Fibroblast of lung (primary cell): ENCODE measurements around the gene CCDC171. TPM values are rescaled to one million over a fixed set of nuclear protein-coding genes. Genes with fewer than 3 reads are reported as not detected.

Source experiments
- DNase-seq, 2 donors: peaks; one replicate each; pipeline versions ENCODE4 v3.0.0 to v3.0.0-alpha.2; 2010; ENCODE audit warnings: low read depth in 2 of 2
- H2AFZ ChIP-seq: 2 replicates; pipeline ENCODE4 v1.5.1; 2012; ENCODE audit warnings: low read length, control low read depth, inconsistent platforms
- H3K27ac ChIP-seq: 2 replicates; pipeline ENCODE4 v1.5.1; 2011; ENCODE audit warnings: low read length, control low read depth; ENCODE audit not compliant: insufficient read depth
- H3K27me3 ChIP-seq: 2 replicates; pipeline ENCODE4 v1.5.1; 2011; ENCODE audit warnings: mild to moderate bottlenecking, low read length; ENCODE audit not compliant: control insufficient read depth, insufficient read depth
- H3K36me3 ChIP-seq: 2 replicates; pipeline ENCODE4 v1.5.1; 2011; ENCODE audit warnings: low read length; ENCODE audit not compliant: control insufficient read depth, insufficient read depth
- H3K4me1 ChIP-seq: 2 replicates; pipeline ENCODE4 v1.5.1; 2011; ENCODE audit warnings: low read length; ENCODE audit not compliant: control insufficient read depth, insufficient read depth; ENCODE audit errors: extremely low read depth
- H3K4me2 ChIP-seq: 2 replicates; pipeline ENCODE4 v1.5.1; 2011; ENCODE audit warnings: low read length, control low read depth; ENCODE audit not compliant: insufficient read depth; ENCODE audit errors: extremely low read depth
- H3K4me3 ChIP-seq, 4 experiments: fragments of 200-600 bp in 1 of 4; sonication (generic) in 1 of 4; replicated peaks in 1 of 4; 2 replicates each; pipeline ENCODE4 v1.5.1; 2011 to 2016; ENCODE audit warnings: low read length in 4 of 4, low read depth in 3 of 4, mild to moderate bottlenecking in 3 of 4, control low read depth in 2 of 4, inconsistent platforms in 1 of 4, mixed read lengths in 1 of 4; ENCODE audit not compliant: insufficient read depth in 1 of 4; ENCODE audit errors: control extremely low read depth in 1 of 4
- H3K79me2 ChIP-seq: 2 replicates; pipeline ENCODE4 v1.5.1; 2012; ENCODE audit warnings: mild to moderate bottlenecking, low read length, inconsistent platforms; ENCODE audit not compliant: control insufficient read depth, insufficient read depth
- H3K9ac ChIP-seq: 2 replicates; pipeline ENCODE4 v1.5.1; 2011; ENCODE audit warnings: mild to moderate bottlenecking, low read length, control low read depth; ENCODE audit not compliant: insufficient read depth
- H3K9me3 ChIP-seq: 2 replicates; pipeline ENCODE4 v1.5.1; 2012; ENCODE audit warnings: low read depth, low read length; ENCODE audit not compliant: control insufficient read depth, insufficient read depth
- H4K20me1 ChIP-seq: 2 replicates; pipeline ENCODE4 v1.5.1; 2011; ENCODE audit warnings: low read length; ENCODE audit not compliant: control insufficient read depth, insufficient read depth; ENCODE audit errors: extremely low read depth
- CTCF ChIP-seq, 2 donors: IDR thresholded peaks in 1 of 2; conservative IDR thresholded peaks in 1 of 2; 1 replicate in 1 of 2; 2 replicates in 1 of 2; pipeline ENCODE4 v1.5.1; 2011 to 2012; ENCODE audit warnings: low read length in 2 of 2, control low read depth in 1 of 2, inconsistent platforms in 1 of 2, low read depth in 1 of 2, mild to moderate bottlenecking in 1 of 2
- EZH2 ChIP-seq: IDR thresholded peaks from 2 replicates; pipeline ENCODE4 v1.5.1; 2012; ENCODE audit warnings: low read length, control low read depth, mild to moderate bottlenecking; ENCODE audit errors: missing control alignments
- polyA plus RNA-seq, 2 donors: library from polyadenylated mRNA; depleted of rRNA in 1 of 2; stranded (reverse) in 1 of 2; unstranded in 1 of 2; fragments of >200 nt; gene quantifications; 2 replicates each; pipeline ENCODE4 v1.2.1, GENCODE V29; 2011 to 2012; ENCODE audit warnings: missing spikeins in 1 of 2
- total RNA-seq: library from RNA; depleted of rRNA; stranded (reverse); fragments of >200 nt; gene quantifications from 2 replicates; pipeline ENCODE4 v1.2.1, GENCODE V29; 2014

The CCDC171 gene
- total and polyA plus RNA-seq, 2 donors (not counting 1 experiment from before 2014, with no cell fraction given) = 0.62 to 4.8 TPM

- no peaks in the 10 kb centered on the region for H3K9me3 ChIP-seq
- no peak overlapping the region for H3K9ac ChIP-seq
- no peak overlapping the region for H3K27ac ChIP-seq
- H4K20me1 ChIP-seq = no peaks in the 10 kb centered on the region
- H3K4me1 ChIP-seq = no peaks in the 10 kb centered on the region
- peak in 1 of 2 donors; percentile 72 for DNase-seq
- H3K79me2 ChIP-seq = no peaks in the 10 kb centered on the region
- H2AFZ ChIP-seq = no peak overlapping the region
- no peaks in the 10 kb centered on the region for H3K36me3 ChIP-seq
- no peaks in the 10 kb centered on the region for H3K27me3 ChIP-seq
- no peak overlapping the region for H3K4me3 ChIP-seq
- TF ChIP-seq EZH2 (no peak), CTCF (conservative IDR thresholded peaks at IDR 0.05 in 1 of 2, IDR thresholded peaks at IDR 0.05 in 1 of 2; ENCODE audit: low read depth in 1 of 2, low read length in 2 of 2) (no peak)
- no peak overlapping the region for H3K4me2 ChIP-seq
Measured at GRCh38 chr9:15711531-15711930, 158.7 kb downstream of the CCDC171 start.

- Histone ChIP-seq H3K9ac (no peak overlapping the region), H4K20me1 (no peaks in the 10 kb centered on the region), H3K27ac (no peak overlapping the region), H3K4me2 (no peak overlapping the region), H3K4me1 (no peaks in the 10 kb centered on the region), H3K27me3 (no peaks in the 10 kb centered on the region), H3K36me3 (no peaks in the 10 kb centered on the region), H3K9me3 (no peaks in the 10 kb centered on the region), H3K4me3 (no peak overlapping the region), H3K79me2 (no peaks in the 10 kb centered on the region), H2AFZ (no peak overlapping the region)
- DNase-seq = peak; percentile 63 to 64
- no peak for TF ChIP-seq EZH2
- TF ChIP-seq CTCF (conservative IDR thresholded peaks at IDR 0.05 in 1 of 2, IDR thresholded peaks at IDR 0.05 in 1 of 2; ENCODE audit: low read depth in 1 of 2, low read length in 2 of 2) = no peak
Measured at GRCh38 chr9:15711931-15712330, 159.1 kb downstream of the CCDC171 start.

GRCh38 chr9:15714746-15715145 lies 161.9 kb downstream of the CCDC171 start:
- H3K9ac ChIP-seq = no peak overlapping the region
- no peaks in the 10 kb centered on the region for H3K9me3 ChIP-seq
- H2AFZ ChIP-seq = no peak overlapping the region
- H3K79me2 ChIP-seq = no peaks in the 10 kb centered on the region
- TF ChIP-seq EZH2 (no peak), CTCF (conservative IDR thresholded peaks at IDR 0.05 in 1 of 2, IDR thresholded peaks at IDR 0.05 in 1 of 2; ENCODE audit: low read depth in 1 of 2, low read length in 2 of 2) (no peak)
- H3K27me3 ChIP-seq = no peaks in the 10 kb centered on the region
- H3K27ac ChIP-seq = no peak overlapping the region
- H4K20me1 ChIP-seq = no peaks in the 10 kb centered on the region
- no peaks in the 10 kb centered on the region for H3K36me3 ChIP-seq
- no peaks in the 10 kb centered on the region for H3K4me1 ChIP-seq
- no peak overlapping the region for H3K4me2 ChIP-seq
- DNase-seq = peak in 1 of 2 donors; percentile 55
- H3K4me3 ChIP-seq = no peak overlapping the region
